H1 (cell line): ENCODE measurements around the gene LMNTD2. TPM values are rescaled to one million over a fixed set of nuclear protein-coding genes. Genes with fewer than 3 reads are reported as not detected.

Experiments
- CTCF ChIA-PET: fragments of 300-600 bp; sonication (Branson Sonifier 250); formaldehyde crosslinking; loops from one replicate; lab custom pipeline; 2021; ENCODE audit not compliant: partially characterized antibody; lab: Charles Lee
- POLR2A ChIA-PET: fragments of 300-600 bp; sonication (Branson Sonifier 250); formaldehyde crosslinking; loops from one replicate; lab custom pipeline; 2021; ENCODE audit warnings: inconsistent platforms; ENCODE audit not compliant: partially characterized antibody; lab: Charles Lee
- DNase-seq, 2 experiments: peaks; one replicate each; pipeline versions ENCODE4 v3.0.0 to v3.0.0-alpha.2; 2010 to 2022; ENCODE audit warnings: low spot score in 2 of 2, low read depth in 1 of 2, mixed read lengths in 1 of 2
- FAIRE-seq: peaks from 2 replicates; lab custom pipeline; 2011; peaks lifted over from hg19 to GRCh38; lab: Jason Lieb, UNC
- H2AFZ ChIP-seq: 2 replicates; pipeline ENCODE4 v1.8.1; 2012; ENCODE audit warnings: low read length, inconsistent platforms
- H2AK5ac ChIP-seq: 2 replicates; pipeline ENCODE4 v1.6.1; 2013; ENCODE audit warnings: low read depth, low read length
- H2BK120ac ChIP-seq: replicated peaks from 2 replicates; pipeline ENCODE3; 2013; ENCODE audit warnings: low read depth, low read length, inconsistent platforms
- H2BK12ac ChIP-seq: 2 replicates; pipeline ENCODE4 v1.6.1; 2013; ENCODE audit warnings: low read depth, low read length
- H2BK15ac ChIP-seq: 2 replicates; pipeline ENCODE4 v1.6.1; 2013; ENCODE audit warnings: low read length
- H2BK20ac ChIP-seq: 2 replicates; pipeline ENCODE4 v1.6.1; 2013; ENCODE audit warnings: low read length
- H2BK5ac ChIP-seq: 2 replicates; pipeline ENCODE4 v1.6.1; 2013; ENCODE audit warnings: low read depth, low read length
- H3K14ac ChIP-seq: 2 replicates; pipeline ENCODE4 v1.6.1; 2013; ENCODE audit warnings: inconsistent platforms; ENCODE audit not compliant: insufficient read length
- H3K18ac ChIP-seq: 2 replicates; pipeline ENCODE4 v1.6.1; 2013; ENCODE audit warnings: low read length; ENCODE audit errors: extremely low read depth
- H3K23ac ChIP-seq: 2 replicates; pipeline ENCODE4 v1.6.1; 2013; ENCODE audit warnings: inconsistent platforms; ENCODE audit not compliant: insufficient read length
- H3K23me2 ChIP-seq: 2 replicates; pipeline ENCODE4 v1.6.1; 2013; ENCODE audit warnings: low read depth, low read length
- H3K27ac ChIP-seq: 2 replicates; pipeline ENCODE4 v1.6.1; 2011; ENCODE audit warnings: low read depth, low read length, inconsistent platforms
- H3K27me3 ChIP-seq, 4 experiments: replicated peaks in 1 of 4; 1 replicate in 1 of 4; 2 replicates in 3 of 4; pipeline versions ENCODE4 v1.6.1 to v1.8.1; 2011 to 2013; ENCODE audit warnings: low read length in 3 of 4, mild to moderate bottlenecking in 3 of 4, inconsistent platforms in 2 of 4, mixed read lengths in 2 of 4, moderate library complexity in 1 of 4; ENCODE audit not compliant: control insufficient read depth in 3 of 4, insufficient read depth in 3 of 4; ENCODE audit errors: extremely low read depth in 1 of 4
- H3K36me3 ChIP-seq, 4 experiments: 2 replicates each; pipeline versions ENCODE4 v1.6.1 to v1.8.1; 2011 to 2013; ENCODE audit warnings: mild to moderate bottlenecking in 4 of 4, low read length in 3 of 4, moderate library complexity in 2 of 4, control low read depth in 1 of 4, inconsistent platforms in 1 of 4; ENCODE audit not compliant: insufficient read depth in 4 of 4, control insufficient read depth in 2 of 4
- H3K4ac ChIP-seq: replicated peaks from 2 replicates; pipeline ENCODE3; 2013; ENCODE audit warnings: low read length, low read depth, mixed read lengths, inconsistent platforms; ENCODE audit not compliant: insufficient read length
- H3K4me1 ChIP-seq, 4 experiments: replicated peaks in 1 of 4; 1 replicate in 1 of 4; 2 replicates in 3 of 4; pipeline versions ENCODE4 v1.6.1 to v1.8.1; 2011 to 2013; ENCODE audit warnings: low read length in 3 of 4, inconsistent platforms in 2 of 4, mixed read lengths in 1 of 4; ENCODE audit not compliant: insufficient read depth in 4 of 4, control insufficient read depth in 3 of 4
- H3K4me2 ChIP-seq, 2 experiments: 2 replicates each; pipeline versions ENCODE4 v1.6.1 to v1.8.1; 2011 to 2013; ENCODE audit warnings: low read depth in 2 of 2, low read length in 2 of 2, control low read depth in 1 of 2, inconsistent platforms in 1 of 2, mild to moderate bottlenecking in 1 of 2; ENCODE audit not compliant: insufficient read depth in 1 of 2
- H3K4me3 ChIP-seq, 4 experiments: fragments of 200-600, 300-600 bp in 1 of 4; sonication (generic), shearing (Covaris generic), sonication (Bioruptor Twin) in 1 of 4; 2 replicates each; pipeline versions ENCODE4 v1.5.1 to v1.8.1; 2011 to 2016; ENCODE audit warnings: low read length in 4 of 4, low read depth in 3 of 4, control low read depth in 2 of 4, inconsistent platforms in 2 of 4, mild to moderate bottlenecking in 2 of 4, mixed read lengths in 1 of 4, moderate library complexity in 1 of 4; ENCODE audit not compliant: insufficient read depth in 2 of 4; ENCODE audit errors: extremely low read depth in 1 of 4
- H3K56ac ChIP-seq: replicated peaks from 2 replicates; pipeline ENCODE3; 2013; ENCODE audit warnings: low read depth, mild to moderate bottlenecking, mixed read lengths, low read length, inconsistent platforms; ENCODE audit not compliant: insufficient read length
- H3K79me1 ChIP-seq: 2 replicates; pipeline ENCODE4 v1.6.1; 2013; ENCODE audit warnings: low read depth, low read length, control low read depth
- H3K79me2 ChIP-seq, 2 experiments: 2 replicates each; pipeline versions ENCODE4 v1.6.1 to v1.8.1; 2012 to 2013; ENCODE audit warnings: low read length in 2 of 2, mild to moderate bottlenecking in 2 of 2, inconsistent platforms in 1 of 2; ENCODE audit not compliant: insufficient read depth in 2 of 2, control insufficient read depth in 1 of 2
- H3K9ac ChIP-seq, 4 experiments: replicated peaks in 1 of 4; 1 replicate in 1 of 4; 2 replicates in 3 of 4; pipeline versions ENCODE4 v1.6.1 to v1.8.1; 2011 to 2013; ENCODE audit warnings: low read depth in 3 of 4, low read length in 3 of 4, control low read depth in 2 of 4, mild to moderate bottlenecking in 2 of 4, moderate library complexity in 2 of 4, inconsistent platforms in 1 of 4; ENCODE audit errors: extremely low read depth in 1 of 4
- H3K9me3 ChIP-seq, 2 experiments: 2 replicates each; pipeline versions ENCODE4 v1.6.1 to v1.8.1; 2012 to 2013; ENCODE audit warnings: mild to moderate bottlenecking in 2 of 2, moderate library complexity in 2 of 2, control low read depth in 1 of 2, inconsistent platforms in 1 of 2, low read depth in 1 of 2, low read length in 1 of 2, mixed read lengths in 1 of 2; ENCODE audit not compliant: insufficient read depth in 2 of 2
- H4K20me1 ChIP-seq, 2 experiments: replicated peaks in 1 of 2; 2 replicates each; pipeline versions ENCODE3 to v1.8.1; 2011 to 2013; ENCODE audit warnings: inconsistent platforms in 2 of 2, low read length in 2 of 2, mild to moderate bottlenecking in 1 of 2; ENCODE audit not compliant: insufficient read depth in 2 of 2, control insufficient read depth in 1 of 2
- H4K5ac ChIP-seq: 2 replicates; pipeline ENCODE4 v1.6.1; 2013; ENCODE audit warnings: low read length, low read depth, mixed read lengths, inconsistent platforms; ENCODE audit not compliant: insufficient read length
- H4K8ac ChIP-seq: 2 replicates; pipeline ENCODE4 v1.8.0; 2013; ENCODE audit warnings: mild to moderate bottlenecking, moderate library complexity, low read length, inconsistent platforms; ENCODE audit not compliant: insufficient read depth; ENCODE audit errors: extremely low read depth
- H4K91ac ChIP-seq: replicated peaks from 2 replicates; pipeline ENCODE3; 2013; ENCODE audit warnings: low read length, mixed read lengths, inconsistent platforms; ENCODE audit not compliant: insufficient read length
- FOSL1 ChIP-seq: IDR thresholded peaks from 2 replicates; pipeline ENCODE4 v1.6.1; 2011; ENCODE audit warnings: mild to moderate bottlenecking, low read depth, low read length, moderate library complexity; ENCODE audit not compliant: insufficient read depth
- JUN ChIP-seq: IDR thresholded peaks from 2 replicates; pipeline ENCODE4 v1.6.1; 2011; ENCODE audit warnings: low read depth, mild to moderate bottlenecking, improper control_type of control experiment, low read length
- KDM1A ChIP-seq: fragments of 200-600, 300-600 bp; sonication (generic); IDR thresholded peaks from 2 replicates; pipeline ENCODE4 v1.7.1; 2016; ENCODE audit warnings: mild to moderate bottlenecking, low read length, borderline replicate concordance
- MAFK ChIP-seq: IDR thresholded peaks from 2 replicates; pipeline ENCODE4 v1.6.1; 2012; ENCODE audit warnings: low read depth, mild to moderate bottlenecking, improper control_type of control experiment, low read length
- POU5F1 ChIP-seq: IDR thresholded peaks from 2 replicates; pipeline ENCODE4 v1.6.1; 2011; ENCODE audit warnings: low read depth, mild to moderate bottlenecking, low read length, moderate library complexity
- RNF2 ChIP-seq: fragments of 200-900, 300-1000 bp; sonication (generic); IDR thresholded peaks from 2 replicates; pipeline ENCODE4 v1.7.1; 2016; ENCODE audit warnings: borderline replicate concordance, low read depth, mild to moderate bottlenecking, antibody characterized with exemption, low read length; ENCODE audit not compliant: poor library complexity, severe bottlenecking; ENCODE audit errors: missing control alignments
- SAP30 ChIP-seq: fragments of 300-600 bp; sonication (generic); IDR thresholded peaks from 2 replicates; pipeline ENCODE4 v1.7.1; 2012; ENCODE audit warnings: low read length, moderate library complexity, mild to moderate bottlenecking, inconsistent platforms; ENCODE audit not compliant: insufficient read depth, insufficient replicate concordance
- TEAD4 ChIP-seq: IDR thresholded peaks from 2 replicates; pipeline ENCODE4 v1.6.1; 2012; ENCODE audit warnings: low read depth, low read length, inconsistent platforms, mixed read lengths
- WGBS, 2 experiments: shearing (Covaris generic) in 1 of 2; methylation state at CpG; one replicate each; pipeline versions ENCODE4 v1.1.6 to v1.1.7; 2013 to 2015; ENCODE audit warnings: low lambda C conversion rate in 2 of 2, mixed read lengths in 2 of 2, inconsistent platforms in 1 of 2, low coverage in 1 of 2, missing lambda C conversion rate in 1 of 2; ENCODE audit not compliant: insufficient replicate concordance in 2 of 2, insufficient coverage in 1 of 2, insufficient read length in 1 of 2; ENCODE audit errors: extremely low coverage in 1 of 2, missing lambda C conversion rate in 1 of 2; 5-methylcytosine and 5-hydroxymethylcytosine counted together
- polyA plus RNA-seq, 7 experiments: library from polyadenylated mRNA; depleted of rRNA in 3 of 7; stranded (reverse) in 5 of 7; unstranded in 2 of 7; fragments of >200 nt in 5 of 7; fragments of 200-250 nt in 2 of 7; gene quantifications; 1 replicate in 5 of 7; 2 replicates in 1 of 7; 4 replicates in 1 of 7; pipeline versions ENCODE4 v1.2.1 to v1.2.3, GENCODE V29; 2011 to 2013; ENCODE audit warnings: missing spikeins in 2 of 7, mixed read lengths in 2 of 7
- total RNA-seq: library from RNA; stranded (reverse); fragmentation: NEBNext Ultra II Directional; extraction: Animal tissue kit (Norgen Biotek cat#: 25700); gene quantifications from 2 replicates; pipeline ENCODE4 v1.2.1, GENCODE V29; 2021
- TF ChIP-seq, protein P1 (sequence below): IDR thresholded peaks from 2 replicates; pipeline ENCODE4 v1.6.1; 2012; ENCODE audit warnings: inconsistent platforms
- TF ChIP-seq, protein P2 (sequence below): IDR thresholded peaks from 2 replicates; pipeline ENCODE4 v1.6.1; 2011; ENCODE audit warnings: low read length, improper control_type of control experiment

Gene LMNTD2
- total and polyA plus RNA-seq, 2 of the 8 experiments (the other 6 are each of a cell fraction or from before 2014, with no cell fraction given), result 1.6 to 3.1 TPM

DNA sequence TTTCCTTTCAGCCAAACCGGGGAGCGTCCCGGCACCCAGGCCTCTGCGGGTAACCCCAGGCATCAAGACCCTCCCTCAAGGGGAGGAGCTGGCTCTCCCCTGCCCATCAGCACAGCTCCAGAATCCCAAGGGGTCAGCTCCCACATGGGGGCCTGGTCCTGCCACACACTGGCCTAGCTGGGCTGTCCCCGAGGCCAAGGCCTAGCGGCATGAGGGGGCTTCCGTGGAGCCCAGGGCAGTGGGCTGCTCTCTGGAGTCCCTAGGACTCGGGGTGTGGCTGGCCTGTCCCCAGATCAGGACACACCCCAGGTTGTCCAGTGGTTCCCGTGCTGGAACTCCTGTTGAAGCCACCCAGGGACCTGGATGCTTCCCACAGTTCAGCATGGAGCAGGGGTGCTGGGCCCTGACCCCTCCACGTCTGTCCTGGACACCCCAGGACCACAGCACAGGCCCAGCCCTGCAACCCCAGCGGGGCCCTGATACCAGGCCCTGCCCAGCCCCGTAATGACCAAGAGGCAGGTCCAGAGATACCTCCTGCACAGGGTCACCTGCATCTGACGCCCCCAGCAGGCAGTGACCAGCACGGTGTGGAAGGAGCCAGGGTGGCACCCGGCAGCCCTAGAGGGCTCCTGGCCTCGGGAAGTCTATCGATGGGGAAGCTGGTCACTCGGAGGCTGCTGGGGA lies 30.7 kb downstream of the LMNTD2 start:
- no peak overlapping the region for H3K27ac ChIP-seq
- no peaks in the 10 kb centered on the region for H3K79me2 ChIP-seq
- H3K79me1 ChIP-seq, result no peaks in the 10 kb centered on the region
- no peak overlapping the region for H2BK5ac ChIP-seq
- no peak overlapping the region for H4K91ac ChIP-seq
- H3K4me2 ChIP-seq, result no peak overlapping the region
- DNase-seq (peak in 1 of 2 experiments; percentile 49), FAIRE-seq (no peak)
- no peak overlapping the region for H2BK15ac ChIP-seq
- WGBS, 2 experiments, result 88% methylated on average over 17 of the region's 18 CpGs; no CpG with 5 or more reads in 1 of the 2 experiments
- no peak overlapping the region for H2BK12ac ChIP-seq
- H2AK5ac ChIP-seq, result no peak overlapping the region
- H3K56ac ChIP-seq, result no peak overlapping the region
- H3K9me3 ChIP-seq, result no peaks in the 10 kb centered on the region
- peaks cover 7 to 11% of the 10 kb centered on the region in 2 experiments for H4K20me1 ChIP-seq
- no peak overlapping the region for H3K4ac ChIP-seq
- no peak overlapping the region for H3K14ac ChIP-seq
- ChIA-PET CTCF (interaction anchor here (1.4 kb wide), 1 partner anchor 11 kb away, joined by 7 read pairs; no protein-coding TSS in a partner anchor), POLR2A (interaction anchor here (1.0 to 1.2 kb wide), 2 partner anchors 13 to 36 kb away, joined by 3 read pairs; no protein-coding TSS in a partner anchor)
- peaks cover 5% of the 10 kb centered on the region; the same call in 1 of the 2 replicates for H3K23me2 ChIP-seq
- peaks cover 0 to 6% (median 2%) of the 10 kb centered on the region in 4 experiments; a peak in 5 of 7 replicates for H3K4me1 ChIP-seq
- H3K23ac ChIP-seq, result no peak overlapping the region
- H4K8ac ChIP-seq, result no peak overlapping the region; the same call in 1 of the 2 replicates
- H2AFZ ChIP-seq, result no peak overlapping the region
- peaks cover 0 to 15% (median 6%) of the 10 kb centered on the region in 4 experiments; a peak in 5 of 8 replicates for H3K36me3 ChIP-seq
- H2BK20ac ChIP-seq, result no peak overlapping the region
- no peak overlapping the region for H4K5ac ChIP-seq
- H3K27me3 ChIP-seq, result no peaks in the 10 kb centered on the region
- no peak overlapping the region for H3K4me3 ChIP-seq
- no peak overlapping the region for H3K9ac ChIP-seq
- H3K18ac ChIP-seq, result no peak overlapping the region
- no peak overlapping the region for H2BK120ac ChIP-seq
- TF ChIP-seq, protein P1, sequence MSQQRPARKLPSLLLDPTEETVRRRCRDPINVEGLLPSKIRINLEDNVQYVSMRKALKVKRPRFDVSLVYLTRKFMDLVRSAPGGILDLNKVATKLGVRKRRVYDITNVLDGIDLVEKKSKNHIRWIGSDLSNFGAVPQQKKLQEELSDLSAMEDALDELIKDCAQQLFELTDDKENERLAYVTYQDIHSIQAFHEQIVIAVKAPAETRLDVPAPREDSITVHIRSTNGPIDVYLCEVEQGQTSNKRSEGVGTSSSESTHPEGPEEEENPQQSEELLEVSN, result no peak
- TF ChIP-seq KDM1A (no peak), MAFK (no peak), POU5F1 (no peak), RNF2 (no peak), FOSL1 (no peak), TEAD4 (no peak), SAP30 (no peak), JUN (no peak)
- TF ChIP-seq, protein P2, sequence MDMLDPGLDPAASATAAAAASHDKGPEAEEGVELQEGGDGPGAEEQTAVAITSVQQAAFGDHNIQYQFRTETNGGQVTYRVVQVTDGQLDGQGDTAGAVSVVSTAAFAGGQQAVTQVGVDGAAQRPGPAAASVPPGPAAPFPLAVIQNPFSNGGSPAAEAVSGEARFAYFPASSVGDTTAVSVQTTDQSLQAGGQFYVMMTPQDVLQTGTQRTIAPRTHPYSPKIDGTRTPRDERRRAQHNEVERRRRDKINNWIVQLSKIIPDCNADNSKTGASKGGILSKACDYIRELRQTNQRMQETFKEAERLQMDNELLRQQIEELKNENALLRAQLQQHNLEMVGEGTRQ, result no peak
